ENCODE data around the gene RIT1.
A peak's percentile ranks its signal among the peaks of the same experiment; 100 is the strongest.

The RIT1 gene

DNA sequence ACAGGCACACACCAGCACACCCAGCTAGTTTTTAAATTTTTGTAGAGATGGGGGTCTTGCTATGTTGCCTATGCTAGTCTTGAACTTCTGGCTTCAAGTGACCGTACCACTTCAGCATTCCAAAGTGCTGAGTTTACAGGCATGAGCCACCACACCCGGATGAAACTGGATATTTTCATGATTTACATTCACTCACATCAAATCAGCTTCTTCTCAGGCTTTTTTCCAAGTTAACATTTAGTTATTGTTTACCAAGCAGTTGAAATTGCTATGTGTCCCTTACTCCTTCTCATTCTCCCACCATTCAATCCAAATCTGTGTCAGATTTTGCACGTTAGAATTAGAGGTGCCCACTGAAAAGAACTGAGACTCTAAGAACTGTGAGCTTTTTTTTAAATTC lies 18.4 kb downstream of the RIT1 start:
- no peak for DNase-seq (ENCODE audit: low read depth in 2 of 2)

DNA sequence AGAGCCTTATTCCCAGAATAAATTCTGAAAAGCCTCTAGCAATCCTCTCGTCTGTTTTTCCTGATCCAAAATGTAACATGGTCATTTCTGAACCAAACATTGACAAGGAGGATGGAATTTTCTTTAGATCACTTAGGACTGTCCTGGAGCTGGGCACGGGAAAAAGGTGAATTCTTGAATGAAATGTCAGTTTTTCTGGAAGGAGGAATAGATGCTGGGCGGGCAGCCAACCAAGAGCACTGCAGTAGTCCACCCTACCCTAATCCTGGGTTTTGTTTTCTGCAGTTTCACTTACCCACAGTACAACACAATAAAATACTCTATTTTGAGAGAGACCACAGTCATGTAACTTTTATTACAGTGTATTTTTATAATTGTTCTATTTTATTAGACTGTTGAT lies 20.9 kb downstream of the RIT1 start:
- DNase-seq (ENCODE audit: low read depth in 2 of 2), result no peak

DNA sequence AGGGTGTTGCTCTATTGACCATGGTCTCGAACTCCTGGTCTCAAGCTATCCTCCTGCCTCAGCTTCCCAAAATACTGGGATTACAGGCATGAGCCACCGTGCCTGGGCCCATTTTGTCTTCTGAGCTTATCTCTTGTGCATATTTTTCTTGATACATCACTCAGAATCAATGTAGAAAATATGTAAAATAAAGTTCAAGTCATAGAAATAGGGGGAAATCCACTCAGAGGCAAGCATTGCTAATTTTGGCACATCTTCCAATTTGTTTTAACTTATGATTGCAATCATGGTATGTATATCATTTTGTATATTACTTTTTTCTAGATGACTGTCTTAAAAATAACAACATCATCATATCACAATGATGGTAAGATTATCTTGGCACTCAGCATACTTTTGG lies 21.6 kb downstream of the RIT1 start:
- no peak for DNase-seq (ENCODE audit: low read depth in 2 of 2)

DNA sequence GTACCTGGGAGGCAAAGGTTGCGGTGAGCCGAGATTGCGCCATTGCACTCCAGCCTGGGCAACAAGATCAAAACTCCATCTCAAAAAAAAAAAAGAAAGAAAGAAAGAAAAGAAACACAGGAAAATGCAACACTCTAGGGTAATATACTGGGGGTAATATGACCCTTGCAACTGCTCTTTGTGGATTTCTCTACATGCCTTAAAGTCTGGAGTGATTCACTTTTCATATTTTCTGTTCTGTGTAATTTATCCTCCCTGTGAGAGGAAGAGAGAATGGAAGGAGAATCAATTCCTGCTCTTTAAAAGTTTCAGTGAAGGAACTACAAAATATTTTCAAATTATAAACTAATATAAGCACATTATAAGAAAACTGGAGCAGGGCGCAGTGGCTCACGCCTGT lies 22.7 kb downstream of the RIT1 start:
- DNase-seq (ENCODE audit: low read depth in 2 of 2), result no peak

DNA sequence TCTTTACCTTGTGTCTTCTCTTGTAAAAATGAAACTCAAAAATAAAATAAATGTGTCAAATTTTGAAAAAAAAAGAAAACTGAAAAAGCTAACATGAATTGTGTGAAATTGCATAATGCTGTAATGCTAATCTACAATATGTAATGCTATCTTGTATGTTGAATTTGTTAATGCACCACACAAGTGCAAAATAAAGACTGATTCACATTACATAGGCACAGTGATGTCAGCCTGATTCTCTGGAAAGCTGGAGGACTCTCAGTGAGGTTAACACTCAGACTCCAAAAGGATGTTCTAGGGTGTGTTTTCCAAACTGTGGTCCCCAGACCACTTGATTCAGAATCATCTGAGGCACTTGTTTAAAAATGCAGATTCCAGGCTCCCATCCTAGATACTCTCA lies 26.2 kb downstream of the RIT1 start:
- no peak for DNase-seq (ENCODE audit: low read depth in 2 of 2)

DNA sequence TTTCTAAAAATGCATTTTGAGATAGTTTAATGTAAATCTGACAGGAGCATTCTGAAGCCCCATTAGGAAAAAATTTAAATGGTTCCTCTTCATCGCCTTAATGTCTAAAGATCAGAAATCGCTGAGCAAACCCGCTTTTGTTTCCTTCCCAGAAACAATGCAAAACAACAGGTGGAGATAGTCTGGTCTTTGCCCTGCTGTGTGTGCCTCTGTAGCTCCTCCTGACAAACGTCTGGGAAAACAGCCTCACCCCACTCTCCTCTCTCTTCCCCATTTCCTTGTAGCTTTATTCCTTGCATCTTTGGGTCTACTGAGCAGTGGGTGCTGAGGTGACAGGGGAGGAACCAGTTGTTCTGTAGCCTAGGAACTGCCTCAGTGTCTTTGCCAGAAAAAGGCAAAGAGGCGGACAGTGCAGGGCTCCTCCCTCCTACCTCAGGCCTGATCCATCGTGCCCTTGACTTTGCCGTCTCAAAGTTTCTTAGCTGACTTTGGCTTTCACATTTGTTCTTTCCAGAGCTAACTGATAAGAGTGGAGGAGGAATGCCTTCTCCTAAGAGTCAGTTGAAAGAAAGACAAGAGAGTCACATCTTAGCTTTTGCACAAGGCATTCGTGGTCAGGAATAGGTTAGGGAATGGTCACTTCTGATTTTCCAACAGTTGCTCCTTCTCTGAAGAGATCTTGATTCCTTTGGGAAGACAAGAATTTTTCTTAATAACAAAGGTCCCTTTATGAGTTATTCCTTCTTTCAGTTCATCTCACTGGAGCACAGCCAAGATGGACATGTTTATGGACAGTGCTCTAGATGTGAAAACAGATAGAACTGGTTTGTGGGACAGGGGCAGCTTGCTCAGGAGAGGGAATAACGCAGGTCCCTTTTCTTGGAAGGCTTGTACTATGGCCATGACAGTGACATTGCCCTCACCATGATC lies 26.9 kb downstream of the RIT1 start:
- no peak for DNase-seq (ENCODE audit: low read depth in 2 of 2)

DNA sequence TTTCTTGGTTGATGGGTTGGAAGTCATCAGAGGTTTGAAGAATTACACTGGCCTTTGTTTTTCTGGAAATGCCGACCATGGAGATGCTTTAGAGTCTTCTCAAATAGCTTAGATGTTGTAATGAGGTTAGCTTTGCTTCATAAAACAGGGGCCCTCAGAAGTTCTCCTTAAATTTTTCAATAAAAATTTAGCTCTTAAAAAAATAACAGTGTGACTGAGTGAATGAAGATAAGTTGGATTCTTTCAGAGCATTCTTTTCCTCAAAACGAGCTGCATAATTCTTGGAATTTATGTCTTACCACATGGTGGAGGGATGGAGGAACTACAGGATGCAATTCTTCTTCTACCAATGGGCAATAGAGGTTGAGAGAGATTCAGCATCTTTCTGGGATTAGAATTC lies 28.4 kb downstream of the RIT1 start:
- DNase-seq (ENCODE audit: low read depth in 2 of 2), result no peak

DNA sequence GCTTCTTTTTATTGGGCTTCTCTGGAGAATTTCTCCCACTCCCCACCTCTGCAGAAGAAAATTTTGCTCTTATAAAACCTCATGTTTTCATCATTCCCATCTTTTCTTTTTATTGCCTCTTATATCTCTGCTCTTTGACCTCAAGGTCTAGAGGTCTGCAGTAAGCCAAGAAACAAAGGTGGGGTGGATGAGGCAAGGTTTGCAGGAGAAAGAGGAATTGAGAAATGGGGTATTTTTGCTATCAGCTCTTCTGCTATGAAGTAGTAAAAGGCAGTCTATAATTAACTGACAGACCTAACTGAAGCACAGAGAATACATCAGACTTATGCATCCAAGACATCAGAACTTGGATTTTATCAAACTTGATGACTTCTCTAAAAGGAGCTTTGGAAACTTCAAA lies 28.9 kb downstream of the RIT1 start:
- DNase-seq (ENCODE audit: low read depth in 2 of 2), result no peak

DNA sequence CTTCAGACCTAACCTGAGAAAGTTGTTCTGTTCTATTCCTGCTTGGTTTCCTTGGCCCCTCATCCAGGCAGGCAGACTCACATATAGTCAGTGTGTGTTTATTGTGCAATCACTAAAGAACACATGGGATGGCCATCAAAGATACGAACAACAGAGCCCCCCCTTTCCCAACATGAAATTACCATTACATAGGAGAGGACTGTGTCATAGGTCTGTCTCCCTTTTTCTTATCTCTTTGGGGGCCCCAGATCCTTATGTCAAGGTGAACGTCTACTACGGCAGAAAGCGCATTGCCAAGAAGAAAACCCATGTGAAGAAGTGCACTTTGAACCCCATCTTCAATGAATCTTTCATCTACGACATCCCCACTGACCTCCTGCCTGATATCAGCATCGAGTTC lies 30.2 kb downstream of the RIT1 start:
- DNase-seq (ENCODE audit: low read depth in 2 of 2), result no peak

DNA sequence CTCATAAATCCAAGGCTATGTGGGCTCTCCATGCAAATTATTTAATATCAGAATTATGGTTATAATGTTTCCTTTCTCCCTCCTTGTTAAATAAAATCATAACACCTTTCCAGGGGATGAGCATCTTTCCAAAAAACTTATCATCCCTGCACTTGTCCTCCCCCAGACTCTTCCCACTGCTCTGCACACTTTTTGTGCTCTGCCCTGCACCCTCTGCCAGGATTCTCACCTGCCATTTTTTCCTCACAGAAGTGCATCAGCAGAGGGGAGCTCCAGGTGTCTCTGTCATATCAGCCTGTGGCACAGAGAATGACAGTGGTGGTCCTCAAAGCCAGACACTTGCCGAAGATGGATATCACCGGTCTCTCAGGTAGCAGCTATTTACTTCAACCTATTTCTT lies 30.9 kb downstream of the RIT1 start:
- DNase-seq (ENCODE audit: low read depth in 2 of 2), result no peak

DNA sequence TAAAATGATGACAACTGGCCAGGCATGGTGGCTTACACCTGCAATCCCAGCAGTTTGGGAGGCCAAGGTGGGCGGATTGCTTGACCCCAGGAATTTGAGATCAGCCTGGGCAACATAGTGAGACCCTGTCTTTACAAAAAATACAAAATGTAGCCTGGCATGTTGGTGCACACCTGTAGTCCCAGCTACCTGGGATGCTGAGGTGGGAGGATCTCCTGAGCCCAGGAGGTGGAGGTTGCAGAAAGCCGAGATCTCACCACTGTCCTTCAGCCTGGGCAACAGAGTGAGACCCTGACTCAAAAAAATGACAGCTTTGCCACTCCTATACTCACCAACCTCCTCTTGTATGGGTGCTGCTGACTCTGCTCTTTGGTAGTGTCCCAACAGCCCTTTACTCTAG lies 33.2 kb downstream of the RIT1 start:
- DNase-seq (ENCODE audit: low read depth in 2 of 2), result no peak

DNA sequence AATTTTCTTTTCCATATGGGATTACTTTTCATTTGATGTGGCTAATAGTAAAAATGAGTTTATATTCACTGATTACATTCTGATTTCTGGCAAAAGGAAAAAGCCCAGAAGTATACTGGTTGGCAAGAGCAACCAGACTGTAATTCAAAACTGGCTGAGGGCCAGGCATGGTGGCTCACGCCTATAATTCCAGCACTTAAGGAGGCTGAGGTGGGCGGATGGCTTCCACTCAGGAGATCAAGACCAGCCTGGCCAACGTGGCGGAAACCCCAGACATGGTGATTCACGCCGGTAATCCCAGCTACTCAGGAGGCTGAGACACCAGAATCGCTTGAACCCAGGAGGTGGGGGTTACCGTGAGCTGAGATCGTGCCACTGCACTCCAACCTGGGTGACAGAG lies 37.3 kb downstream of the RIT1 start:
- no peak for DNase-seq (ENCODE audit: low read depth in 2 of 2)

DNA sequence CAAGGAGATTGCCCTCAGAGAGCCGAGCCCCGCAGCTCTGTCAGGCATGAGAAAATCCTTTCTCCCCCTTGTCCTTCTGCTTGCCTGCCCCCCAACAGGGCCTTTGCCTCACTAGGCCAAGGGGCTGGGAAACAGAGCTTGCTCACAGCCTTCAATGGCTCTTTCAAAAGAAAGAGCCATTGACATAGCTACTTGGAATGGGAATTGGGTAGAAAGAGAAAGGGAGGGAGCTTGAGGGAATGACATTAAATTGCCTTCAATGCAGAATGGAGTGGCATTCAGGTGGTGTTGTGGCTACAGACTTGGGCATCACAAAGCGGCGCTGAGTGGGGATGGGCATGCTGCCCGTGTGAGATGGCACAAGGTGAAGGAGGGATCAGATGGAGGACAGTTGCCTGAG lies 38.6 kb downstream of the RIT1 start:
- no peak for DNase-seq (ENCODE audit: low read depth in 2 of 2)

DNA sequence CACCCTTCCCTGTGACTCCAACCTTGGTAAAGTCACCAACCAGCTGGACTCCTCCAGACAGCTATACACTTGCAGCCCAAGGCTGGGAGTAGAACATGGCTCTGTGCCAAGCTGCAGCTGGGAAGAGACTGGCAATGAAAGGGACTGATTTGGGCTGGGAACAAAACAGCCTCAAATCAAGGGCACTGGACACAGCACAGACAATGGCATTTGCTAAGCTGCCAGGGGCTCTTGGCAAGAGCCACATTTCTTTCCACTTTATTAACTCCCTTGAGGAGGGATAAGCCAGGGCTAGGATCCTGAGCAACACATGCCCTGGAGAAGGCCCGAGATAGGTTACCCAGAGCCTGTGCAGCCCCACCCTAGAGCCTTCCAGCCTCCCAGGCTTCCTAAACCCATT lies 39.8 kb downstream of the RIT1 start:
- DNase-seq (ENCODE audit: low read depth in 2 of 2), result no peak

DNA sequence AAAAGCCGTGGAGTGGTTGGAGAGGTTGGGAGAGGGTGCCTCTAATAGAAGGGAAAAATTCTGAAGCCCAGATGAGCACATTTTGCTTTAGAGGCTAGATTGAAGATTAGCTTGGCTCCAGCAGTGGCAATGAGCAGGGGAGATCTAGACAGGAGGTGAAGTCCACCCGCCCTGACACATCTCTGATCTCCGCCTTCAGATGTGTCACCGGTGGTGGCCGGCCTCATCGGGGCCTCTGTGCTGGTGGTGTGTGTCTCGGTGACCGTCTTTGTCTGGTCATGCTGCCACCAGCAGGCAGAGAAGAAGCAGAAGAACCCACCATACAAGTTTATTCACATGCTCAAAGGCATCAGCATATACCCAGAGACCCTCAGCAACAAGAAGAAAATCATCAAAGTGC lies 43.4 kb downstream of the RIT1 start:
- DNase-seq (ENCODE audit: low read depth in 2 of 2), result no peak

DNA sequence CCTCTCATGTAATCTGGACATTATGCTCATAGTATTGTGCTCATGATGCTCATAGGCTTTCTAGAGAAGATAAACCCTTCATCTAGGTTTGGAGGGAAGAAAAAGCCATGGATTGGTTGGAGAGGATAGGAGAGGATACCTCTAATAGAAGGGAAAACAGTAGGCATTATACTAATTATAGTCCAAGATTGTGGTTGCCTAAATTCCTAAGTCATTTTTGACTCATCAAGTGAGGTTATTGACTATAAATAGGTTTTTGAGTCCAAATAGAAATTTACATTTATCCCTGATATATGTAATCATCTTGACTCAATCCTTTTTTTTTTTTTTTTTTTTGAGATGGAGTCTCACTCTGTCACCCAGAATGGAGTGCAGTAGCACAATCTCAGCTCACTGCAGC lies 46.8 kb downstream of the RIT1 start:
- DNase-seq (ENCODE audit: low read depth in 2 of 2), result no peak

DNA sequence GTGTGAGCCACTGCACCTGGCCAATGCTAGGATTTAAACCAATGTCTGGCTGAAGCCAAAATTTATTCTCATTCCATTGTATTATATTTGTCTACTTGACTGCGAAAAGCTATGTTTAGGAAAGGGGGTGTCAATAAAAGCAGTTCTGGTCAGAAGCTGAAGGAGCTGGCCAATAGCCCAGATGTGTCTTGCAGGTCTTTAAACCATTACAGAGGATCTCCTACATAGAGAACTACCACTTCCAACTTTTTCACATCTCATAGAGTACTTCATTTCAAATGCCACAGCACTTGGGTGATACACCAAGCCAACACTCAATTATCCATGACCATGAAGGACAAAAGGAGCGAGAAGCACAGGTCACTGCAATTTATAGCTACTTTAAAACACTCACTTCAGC lies 49.3 kb downstream of the RIT1 start:
- DNase-seq (ENCODE audit: low read depth in 2 of 2), result no peak

DNA sequence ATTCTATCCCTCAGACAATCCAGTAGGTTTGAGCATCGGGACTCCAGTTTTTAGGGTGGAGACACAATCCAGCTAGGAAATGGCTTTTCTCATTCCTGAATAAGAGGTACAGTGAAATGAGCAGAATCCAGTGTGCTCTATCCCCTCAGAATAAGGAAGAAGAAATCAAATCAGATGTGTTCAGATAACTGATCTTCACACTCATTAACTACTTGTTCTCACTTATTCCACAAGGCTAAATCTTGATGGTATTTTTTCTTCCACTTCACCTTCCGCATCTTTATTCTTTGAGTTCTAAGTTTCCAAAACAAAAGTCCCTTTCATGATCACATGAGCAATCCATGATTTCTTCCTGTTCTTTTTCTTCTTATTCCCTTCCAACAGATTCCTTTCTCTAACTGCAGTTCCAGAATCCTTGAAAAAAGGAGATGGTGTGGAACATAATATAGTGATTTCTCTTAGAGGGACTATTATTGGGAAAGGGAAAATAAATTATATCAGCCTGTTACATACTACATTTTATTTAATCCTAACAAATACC lies 50.1 kb downstream of the RIT1 start:
- no peak for DNase-seq (ENCODE audit: low read depth in 2 of 2)

DNA sequence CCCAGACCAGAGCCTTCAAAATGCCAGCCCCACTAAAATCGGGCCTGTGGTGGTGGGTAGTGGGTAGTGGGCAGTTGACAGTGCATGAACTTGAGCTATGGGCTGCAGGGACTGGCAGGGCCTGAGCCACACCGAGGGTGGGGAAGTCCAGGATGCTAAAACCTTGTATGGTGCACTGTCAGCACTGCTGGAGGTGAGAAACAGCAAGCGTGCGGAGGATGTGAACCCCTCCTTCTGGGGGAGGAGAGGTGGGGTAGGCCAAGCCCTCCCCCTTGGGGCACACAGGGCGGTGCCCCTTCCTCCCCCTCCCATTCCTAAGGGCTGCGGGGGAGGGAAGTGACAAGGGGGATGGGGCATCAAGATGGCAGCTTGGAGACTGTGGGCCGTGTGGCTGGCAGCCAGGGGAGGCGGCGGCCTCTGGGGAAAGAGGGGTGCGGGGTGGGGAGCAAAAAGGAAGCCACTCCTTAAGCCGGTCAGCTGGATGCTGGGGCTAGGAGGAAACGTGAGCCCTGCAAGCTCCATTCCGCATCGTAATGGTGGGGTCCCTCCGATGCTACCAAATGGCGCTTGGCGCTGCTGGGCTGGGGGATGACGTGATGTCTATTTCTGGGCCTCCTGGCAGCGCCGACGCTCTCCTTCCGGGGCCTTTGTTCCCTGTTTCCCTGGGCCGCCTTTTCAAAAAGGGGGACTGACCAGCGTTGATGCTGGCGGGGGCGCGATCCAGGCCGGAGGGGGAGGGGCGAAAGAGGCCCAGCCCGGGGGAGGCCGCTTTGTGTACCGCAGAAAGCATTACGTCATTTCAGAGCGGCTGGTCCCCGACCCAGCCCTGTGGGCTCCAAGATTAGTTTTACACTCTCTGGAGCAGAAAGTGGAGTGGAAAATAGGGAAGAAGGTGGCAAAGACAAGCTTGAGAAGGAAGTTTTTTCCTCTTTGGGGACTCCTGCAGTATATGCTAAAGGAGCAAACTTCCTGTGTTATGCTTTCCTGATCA lies 51.0 kb downstream of the RIT1 start:
- no peak for DNase-seq (ENCODE audit: low read depth in 2 of 2)

DNA sequence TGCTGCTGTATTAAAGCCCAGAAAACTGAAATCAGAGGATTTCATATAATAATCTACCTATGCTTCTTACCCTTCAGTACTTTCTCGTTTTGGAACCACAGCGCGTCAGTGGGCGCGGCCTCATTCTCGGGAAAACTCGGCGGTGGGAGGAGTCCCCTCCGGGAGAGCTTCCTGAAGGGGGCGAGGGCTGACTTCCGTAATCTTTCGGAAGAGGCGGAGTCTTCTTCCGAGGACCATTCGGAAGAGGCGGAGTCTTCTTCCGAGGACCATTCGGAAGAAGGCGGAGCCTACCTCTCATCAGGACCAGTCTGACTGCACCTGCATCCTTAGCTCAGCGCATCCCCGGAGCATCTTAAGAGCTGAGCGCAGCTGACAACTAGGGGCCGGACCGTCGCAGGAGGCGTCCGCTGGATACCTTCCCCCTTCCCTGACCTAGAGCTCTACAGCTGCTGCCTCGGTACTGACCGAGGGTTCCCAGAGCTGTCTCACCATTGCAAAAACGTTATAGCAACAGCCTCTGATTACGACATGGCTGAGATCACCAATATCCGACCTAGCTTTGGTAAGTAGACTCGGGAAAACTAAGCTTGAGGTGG lies 51.8 kb downstream of the RIT1 start, which contains the start of gene SYT11:
SYT11 (plus strand) TSS at position 334 of the 596 bp plus-strand sequence; CDS start at position 529, 195 bp downstream.
- peak; percentile 76 to 91 for DNase-seq (ENCODE audit: low read depth in 2 of 2)

DNA sequence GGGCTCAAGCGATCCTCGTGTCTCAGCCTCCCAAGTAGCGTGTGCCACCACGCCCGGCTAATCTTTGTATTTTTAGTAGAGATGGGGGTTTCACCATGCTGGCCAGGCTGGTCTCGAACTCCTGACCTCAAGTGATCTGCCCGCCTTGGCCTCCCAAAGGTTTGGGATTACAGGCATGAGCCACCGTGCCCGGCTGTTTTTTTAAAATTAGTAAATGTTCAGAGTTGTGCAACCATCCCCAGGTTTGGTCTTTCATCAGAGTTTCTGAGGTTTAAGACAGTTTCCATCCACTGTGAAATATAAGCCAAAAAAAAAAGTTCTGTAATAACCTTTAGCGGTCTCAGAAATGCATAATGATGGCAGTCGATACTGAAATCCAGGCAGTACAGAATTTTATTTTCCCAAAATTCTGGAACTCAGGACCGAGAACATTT lies 52.3 kb downstream of the RIT1 start:
- no peak for DNase-seq (ENCODE audit: low read depth in 2 of 2)
